GM12878 (cell line): ENCODE results near the gene OR6M1. TPM values are rescaled to one million over a fixed set of nuclear protein-coding genes. Genes with fewer than 3 reads are reported as not detected.

Source experiments
- ATAC-seq: fragments of 200-7000 bp; cut with Tn5 transposase; 3 replicates; pipeline ENCODE4 v1.9.1; 2020; ENCODE audit warnings: mild to moderate bottlenecking, moderate library complexity
- BruUV-seq: library from RNA; stranded (reverse); fragments of 400-500 nt; replicated peaks from 2 replicates; lab custom pipeline; 2021; lab: Mats Ljungman, UMichigan
- CTCF ChIA-PET: fragments of 300-600 bp; sonication (Branson Sonifier 250); formaldehyde crosslinking; extraction: SDS; loops from one replicate; lab custom pipeline; 2021; ENCODE audit warnings: inconsistent platforms; lab: Yijun Ruan, JAX
- POLR2A ChIA-PET: fragments of 350-600 bp; formaldehyde crosslinking; extraction: SDS; loops from one replicate; lab custom pipeline; 2021; ENCODE audit warnings: inconsistent platforms; lab: Charles Lee
- RAD21 ChIA-PET: fragments of 300-600 bp; sonication (Branson Sonifier 250); formaldehyde crosslinking; loops from one replicate; lab custom pipeline; 2023; ENCODE audit warnings: antibody characterized with exemption; ENCODE audit not compliant: unreplicated experiment; lab: Charles Lee
- SMC1A ChIA-PET: fragments of 300-600 bp; sonication (Branson Sonifier 250); formaldehyde crosslinking; loops from one replicate; lab custom pipeline; 2023; ENCODE audit not compliant: unreplicated experiment, uncharacterized antibody; lab: Charles Lee
- DNase-seq: peaks from one replicate; pipeline ENCODE4 v3.0.0-alpha.2; 2011; ENCODE audit warnings: low read depth, low spot score
- FAIRE-seq: peaks from 3 replicates; lab custom pipeline; 2011; peaks lifted over from hg19 to GRCh38; lab: Jason Lieb, UNC
- H2AFZ ChIP-seq: 2 replicates; pipeline ENCODE4 v1.6.0; 2011; ENCODE audit warnings: low read depth, low read length, control low read depth; ENCODE audit not compliant: control insufficient read depth
- H3K27ac ChIP-seq: 2 replicates; pipeline ENCODE4 v1.5.1; 2011; ENCODE audit warnings: control low read depth; ENCODE audit not compliant: control insufficient read depth, insufficient read depth
- H3K27me3 ChIP-seq, 2 experiments: replicated peaks in 1 of 2; 2 replicates each; pipeline versions ENCODE4 v1.6.0 to v1.6.1; 2011; ENCODE audit warnings: low read length in 1 of 2; ENCODE audit not compliant: control insufficient read depth in 2 of 2, insufficient read depth in 2 of 2
- H3K36me3 ChIP-seq, 2 experiments: 2 replicates each; pipeline ENCODE4 v1.5.1; 2011; ENCODE audit warnings: low read length in 1 of 2; ENCODE audit not compliant: control insufficient read depth in 2 of 2, insufficient read depth in 2 of 2
- H3K4me1 ChIP-seq: 2 replicates; pipeline ENCODE4 v1.6.1; 2011; ENCODE audit warnings: mild to moderate bottlenecking, low read length, moderate library complexity, mixed read lengths; ENCODE audit not compliant: control insufficient read depth, insufficient read depth
- H3K4me2 ChIP-seq: 2 replicates; pipeline ENCODE4 v1.6.0; 2011; ENCODE audit warnings: control low read depth; ENCODE audit not compliant: control insufficient read depth, insufficient read depth
- H3K4me3 ChIP-seq: fragments of 200-600 bp; sonication (generic); 2 replicates; pipeline ENCODE4 v1.5.1; 2016
- H3K79me2 ChIP-seq: 2 replicates; pipeline ENCODE4 v1.6.0; 2011; ENCODE audit warnings: low read length; ENCODE audit not compliant: control insufficient read depth, insufficient read depth
- H3K9ac ChIP-seq: 2 replicates; pipeline ENCODE4 v1.8.0; 2011; ENCODE audit warnings: low read length, control low read depth, mixed read lengths; ENCODE audit not compliant: control insufficient read depth, insufficient read depth
- H3K9me3 ChIP-seq: replicated peaks from 3 replicates; pipeline ENCODE4 v1.5.1; 2011; ENCODE audit warnings: mild to moderate bottlenecking, low read length; ENCODE audit not compliant: control insufficient read depth, insufficient read depth
- H4K20me1 ChIP-seq: 2 replicates; pipeline ENCODE4 v1.6.0; 2011; ENCODE audit not compliant: control insufficient read depth, insufficient read depth
- ATF2 ChIP-seq: IDR thresholded peaks from 2 replicates; pipeline ENCODE4 v1.6.1; 2012; ENCODE audit warnings: low read length, inconsistent platforms
- CEBPZ ChIP-seq: fragments of 150-350 bp; IDR thresholded peaks from 2 replicates; pipeline ENCODE4 v1.6.1; 2016; ENCODE audit warnings: low read depth, low read length
- CHD4 ChIP-seq: fragments of 200-600 bp; sonication (generic); IDR thresholded peaks from 2 replicates; pipeline ENCODE4 v1.6.1; 2016; ENCODE audit warnings: mild to moderate bottlenecking
- E2F4 ChIP-seq: IDR thresholded peaks from 2 replicates; pipeline ENCODE4 v1.6.1; 2012; ENCODE audit warnings: low read depth, low read length, improper control_type of control experiment
- FOS ChIP-seq: IDR thresholded peaks from 3 replicates; pipeline ENCODE4 v1.6.1; 2011; ENCODE audit warnings: borderline replicate concordance; ENCODE audit not compliant: insufficient read length; ENCODE audit errors: extremely low read depth
- IKZF1 ChIP-seq: fragments of 450-650 bp; conservative IDR thresholded peaks from 2 replicates; pipeline ENCODE4 v1.6.1; 2017; ENCODE audit warnings: antibody characterized with exemption, mild to moderate bottlenecking
- NFYB ChIP-seq: IDR thresholded peaks from 2 replicates; pipeline ENCODE4 v1.6.1; 2011; ENCODE audit warnings: low read depth, mild to moderate bottlenecking, low read length, improper control_type of control experiment, moderate library complexity; ENCODE audit not compliant: insufficient read depth
- PAX5 ChIP-seq: IDR thresholded peaks from 2 replicates; pipeline ENCODE4 v1.6.1; 2011; ENCODE audit warnings: low read depth, low read length, borderline replicate concordance
- TCF3 ChIP-seq: IDR thresholded peaks from 2 replicates; pipeline ENCODE4 v1.6.1; 2012; ENCODE audit warnings: low read depth, mild to moderate bottlenecking, low read length, borderline replicate concordance; ENCODE audit not compliant: insufficient read depth
- TCF7 ChIP-seq: IDR thresholded peaks from 2 replicates; pipeline ENCODE4 v1.6.1; 2014; ENCODE audit warnings: antibody characterized with exemption, borderline replicate concordance
- ZBTB4 ChIP-seq: fragments of 450-650 bp; formaldehyde crosslinking; IDR thresholded peaks from 2 replicates; pipeline ENCODE4 v1.4.0; 2022; ENCODE audit warnings: mild to moderate bottlenecking, moderate library complexity
- WGBS: methylation state at CpG from one replicate; pipeline ENCODE4 v1.1.6; 2016; ENCODE audit warnings: low lambda C conversion rate; ENCODE audit not compliant: insufficient replicate concordance, insufficient coverage; ENCODE audit errors: missing lambda C conversion rate; 5-methylcytosine and 5-hydroxymethylcytosine counted together
- in situ Hi-C: fragments of 300-500 bp; cut with MboI; formaldehyde crosslinking; loops from 9 replicates; pipeline ENCODE4 v1.14.3; 2018; ENCODE audit warnings: mixed read lengths
- intact Hi-C: fragments of 100-400 bp; cut with micrococcal nuclease; formaldehyde crosslinking; loops from one replicate; pipeline ENCODE4 v1.14.2; 2022; ENCODE audit not compliant: unreplicated experiment
- polyA plus RNA-seq, 11 experiments: library from polyadenylated mRNA; depleted of rRNA in 4 of 11; unstranded in 6 of 11; stranded (reverse) in 5 of 11; fragments of >200 nt; fragmentation: Nextera tagmentation in 4 of 11; fragmentation: Illumina TruSeq in 1 of 11; extraction: Ambion mirVana in 4 of 11; extraction: Trizol in 1 of 11; gene quantifications; 1 replicate in 1 of 11; 2 replicates in 10 of 11; pipeline versions ENCODE4 v1.2.1 to v1.2.3, GENCODE V29; 2011 to 2016; ENCODE audit warnings: inconsistent platforms in 2 of 11, missing spikeins in 2 of 11, low read depth in 1 of 11
- total RNA-seq, 4 experiments: library from RNA; depleted of rRNA in 3 of 4; stranded (reverse); fragments of >200 nt in 3 of 4; fragmentation: Illumina TruSeq in 1 of 4; extraction: Trizol in 1 of 4; gene quantifications; 2 replicates each; pipeline versions ENCODE4 v1.2.1 to v1.2.3, GENCODE V29; 2013 to 2021

OR6M1 gene
- total and polyA plus RNA-seq, 10 of the 15 experiments (the other 5 are each of a cell fraction or from before 2014, with no cell fraction given) = not detected

- TF ChIP-seq NFYB = no peak
- no peak for TF ChIP-seq E2F4
- no peak for TF ChIP-seq FOS
- no peak for TF ChIP-seq TCF3
- TF ChIP-seq PAX5 = no peak
Measured at GRCh38 chr11:123851110-123851509, 45.0 kb upstream of the OR6M1 start (continued).

GRCh38 chr11:123841174-123841573, 35.0 kb upstream of the OR6M1 start:
- FAIRE-seq = no peak
- intact Hi-C loops = no loop called here
- no peak for TF ChIP-seq ZBTB4 (CRISPR knock-in tag)
- no peak for TF ChIP-seq CEBPZ
- TF ChIP-seq IKZF1 = no peak
- no peak for TF ChIP-seq ATF2
- no peak for TF ChIP-seq TCF7
- TF ChIP-seq CHD4 = no peak

More at GRCh38 chr11:123841174-123841573, 35.0 kb upstream of the OR6M1 start:
- ChIA-PET SMC1A (interaction anchor here (0.6 kb wide), 1 partner anchor 64 kb away, joined by 3 read pairs; no protein-coding TSS in a partner anchor), RAD21 (no interaction called here), CTCF (no interaction called here), POLR2A (no interaction called here)
- no peak overlapping the region for H3K27ac ChIP-seq
- no peaks in the 10 kb centered on the region for H3K9me3 ChIP-seq
- no peak overlapping the region for H2AFZ ChIP-seq
- no peak overlapping the region for H3K4me3 ChIP-seq
- DNase-seq (no peak), ATAC-seq (no peak; the same call in 2 of the 3 replicates)
- no peaks in the 10 kb centered on the region for H3K4me1 ChIP-seq
- no peak overlapping the region for H3K4me2 ChIP-seq
- H3K9ac ChIP-seq = no peak overlapping the region
- in situ Hi-C loops = no loop called here
- WGBS = 29% methylated on average over 6 of the region's 6 CpGs
- H3K79me2 ChIP-seq = no peaks in the 10 kb centered on the region
- no peaks in the 10 kb centered on the region for H3K36me3 ChIP-seq
- H3K27me3 ChIP-seq = no peaks in the 10 kb centered on the region; a peak in 1 of 4 replicates
- H4K20me1 ChIP-seq = no peaks in the 10 kb centered on the region
- no TSS peak for BruUV-seq
